WTC11 (cell line): ENCODE measurements around the gene PIGQ. TPM values are rescaled to one million over a fixed set of nuclear protein-coding genes. Genes with fewer than 3 reads are reported as not detected.

Source experiments
- ATAC-seq: fragments of 200-7000 bp; cut with Tn5 transposase; 2 replicates; pipeline ENCODE4 v1.10.0; 2021; ENCODE audit warnings: mild to moderate bottlenecking, moderate library complexity
- CTCF ChIA-PET: fragments of 300-600 bp; sonication (Branson Sonifier 250); formaldehyde crosslinking; loops from one replicate; lab custom pipeline; 2021; ENCODE audit warnings: antibody characterized with exemption; lab: Charles Lee
- POLR2A ChIA-PET: fragments of 350-600 bp; sonication (Branson Sonifier 250); formaldehyde crosslinking; loops from one replicate; lab custom pipeline; 2021; ENCODE audit warnings: antibody characterized with exemption; lab: Charles Lee
- DNase-seq: peaks from one replicate; pipeline ENCODE4 v3.0.0; 2021; ENCODE audit warnings: low spot score
- H3K27ac Mint-ChIP-seq: 2 replicates; pipeline ENCODE4 v1.8.0; 2021; ENCODE audit warnings: mixed read lengths
- H3K27me3 Mint-ChIP-seq: 2 replicates; pipeline ENCODE4 v1.8.0; 2021; ENCODE audit warnings: low read depth, mild to moderate bottlenecking, moderate library complexity, mixed read lengths
- H3K36me3 Mint-ChIP-seq: 2 replicates; pipeline ENCODE4 v1.8.0; 2021; ENCODE audit warnings: mixed read lengths
- H3K4me1 Mint-ChIP-seq: 2 replicates; pipeline ENCODE4 v1.8.0; 2022; ENCODE audit warnings: mixed read lengths
- H3K4me3 Mint-ChIP-seq: 2 replicates; pipeline ENCODE4 v1.8.0; 2021; ENCODE audit warnings: mild to moderate bottlenecking, moderate library complexity, mixed read lengths
- H3K9me3 Mint-ChIP-seq: 2 replicates; pipeline ENCODE4 v1.8.0; 2021; ENCODE audit warnings: mixed read lengths
- ARID4B ChIP-seq: sonication (generic); formaldehyde crosslinking; IDR thresholded peaks from 2 replicates; pipeline ENCODE4 v1.8.0; 2023; ENCODE audit warnings: missing genetic modification reagents, mild to moderate bottlenecking, borderline replicate concordance
- E2F5 ChIP-seq: sonication (generic); formaldehyde crosslinking; IDR thresholded peaks from 2 replicates; pipeline ENCODE4 v1.8.1; 2022; ENCODE audit warnings: mild to moderate bottlenecking, moderate library complexity, missing genetic modification reagents
- FOXK1 ChIP-seq: sonication (generic); formaldehyde crosslinking; IDR thresholded peaks from 2 replicates; pipeline ENCODE4 v1.8.0; 2022; ENCODE audit warnings: mild to moderate bottlenecking, moderate library complexity, missing genetic modification reagents
- FOXP4 ChIP-seq: sonication (generic); formaldehyde crosslinking; IDR thresholded peaks from 2 replicates; pipeline ENCODE4 v1.8.0; 2022; ENCODE audit warnings: mild to moderate bottlenecking, missing genetic modification reagents
- HMGA2 ChIP-seq: fragments of 250-450 bp; sonication (Bioruptor Pico); IDR thresholded peaks from 2 replicates; pipeline ENCODE4 v1.4.0; 2021; ENCODE audit warnings: mild to moderate bottlenecking, moderate library complexity
- JUN ChIP-seq: sonication (generic); formaldehyde crosslinking; IDR thresholded peaks from 2 replicates; pipeline ENCODE4 v1.8.0; 2023; ENCODE audit warnings: mild to moderate bottlenecking, missing genetic modification reagents
- NFYB ChIP-seq: sonication (generic); formaldehyde crosslinking; conservative IDR thresholded peaks from 2 replicates; pipeline ENCODE4 v1.8.0; 2022; ENCODE audit warnings: low read depth, missing genetic modification reagents
- NR2C2 ChIP-seq: sonication (generic); formaldehyde crosslinking; IDR thresholded peaks from 2 replicates; pipeline ENCODE4 v1.8.0; 2022; ENCODE audit warnings: mild to moderate bottlenecking, missing genetic modification reagents
- RELA ChIP-seq: sonication (generic); formaldehyde crosslinking; IDR thresholded peaks from 2 replicates; pipeline ENCODE4 v1.8.1; 2022; ENCODE audit warnings: missing genetic modification reagents, mild to moderate bottlenecking, borderline replicate concordance
- TCF7 ChIP-seq: sonication (generic); formaldehyde crosslinking; IDR thresholded peaks from 2 replicates; pipeline ENCODE4 v1.8.0; 2022; ENCODE audit warnings: mild to moderate bottlenecking, low read depth, missing genetic modification reagents, moderate library complexity
- USF2 ChIP-seq: sonication (generic); formaldehyde crosslinking; IDR thresholded peaks from 2 replicates; pipeline ENCODE4 v1.8.1; 2023; ENCODE audit warnings: mild to moderate bottlenecking, missing genetic modification reagents, moderate library complexity
- ZNF423 ChIP-seq: fragments of 250-450 bp; sonication (Bioruptor Pico); IDR thresholded peaks from 2 replicates; pipeline ENCODE4 v2.1.2; 2022; ENCODE audit warnings: mild to moderate bottlenecking, moderate library complexity
- total RNA-seq: library from RNA; stranded (reverse); gene quantifications from 3 replicates; pipeline ENCODE4 v1.2.3, GENCODE V29; 2021
- TF ChIP-seq, protein P1 (sequence below): fragments of 250-450 bp; sonication (Bioruptor Pico); IDR thresholded peaks from 2 replicates; pipeline ENCODE4 v1.8.0; 2021; ENCODE audit warnings: mild to moderate bottlenecking
- TF ChIP-seq, protein P2 (sequence below): sonication (generic); formaldehyde crosslinking; IDR thresholded peaks from 2 replicates; pipeline ENCODE4 v1.8.0; 2023; ENCODE audit warnings: missing genetic modification reagents

The PIGQ gene
- total RNA-seq, 1 experiment from 2014 or later: 63.7 TPM

DNA sequence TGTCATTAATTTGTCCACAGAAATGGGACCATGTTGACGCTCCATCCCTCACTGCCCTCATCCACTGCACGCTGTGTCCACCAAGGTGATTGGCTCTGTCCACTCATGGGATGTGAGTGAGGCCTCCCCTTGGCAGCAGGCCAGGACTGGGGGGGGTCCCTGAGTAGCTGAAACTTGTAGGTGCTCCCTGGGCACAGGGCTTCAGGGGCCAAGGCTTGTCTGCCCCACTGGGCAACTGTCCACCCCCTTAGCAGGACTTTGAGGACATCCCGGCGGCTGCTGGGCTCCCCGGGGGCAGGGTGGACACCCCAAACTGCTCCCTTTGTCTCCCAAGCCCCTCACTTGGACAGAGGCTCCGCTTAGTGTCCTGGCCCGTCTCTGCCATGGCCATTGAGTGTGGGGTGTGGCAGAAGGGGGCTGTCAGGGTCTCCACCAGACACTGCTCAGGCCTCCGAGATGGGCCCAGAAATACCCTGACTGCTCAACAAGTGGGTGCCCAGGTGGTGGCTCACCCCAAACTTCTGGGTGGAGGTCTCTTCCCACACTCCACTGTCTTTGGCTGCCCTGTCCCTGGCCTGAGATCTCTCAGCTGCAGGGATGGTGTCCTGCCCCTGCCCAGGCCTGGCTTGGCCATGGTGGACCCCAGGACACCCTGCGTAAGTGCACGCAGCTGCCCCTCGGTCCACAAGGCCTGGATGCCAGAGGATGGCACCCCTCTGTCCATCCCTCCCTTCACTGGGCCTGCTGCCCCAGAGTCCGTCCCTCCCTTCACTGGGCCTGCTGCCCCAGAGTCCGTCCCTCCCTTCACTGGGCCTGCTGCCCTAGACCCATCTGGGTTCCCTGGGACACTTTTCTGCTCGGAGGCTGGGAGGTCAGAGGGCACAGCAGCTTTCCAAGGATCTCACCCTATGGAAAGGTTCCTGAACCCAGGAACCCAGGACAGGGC lies 17.1 kb downstream of the PIGQ start:
- TF ChIP-seq, protein P1, sequence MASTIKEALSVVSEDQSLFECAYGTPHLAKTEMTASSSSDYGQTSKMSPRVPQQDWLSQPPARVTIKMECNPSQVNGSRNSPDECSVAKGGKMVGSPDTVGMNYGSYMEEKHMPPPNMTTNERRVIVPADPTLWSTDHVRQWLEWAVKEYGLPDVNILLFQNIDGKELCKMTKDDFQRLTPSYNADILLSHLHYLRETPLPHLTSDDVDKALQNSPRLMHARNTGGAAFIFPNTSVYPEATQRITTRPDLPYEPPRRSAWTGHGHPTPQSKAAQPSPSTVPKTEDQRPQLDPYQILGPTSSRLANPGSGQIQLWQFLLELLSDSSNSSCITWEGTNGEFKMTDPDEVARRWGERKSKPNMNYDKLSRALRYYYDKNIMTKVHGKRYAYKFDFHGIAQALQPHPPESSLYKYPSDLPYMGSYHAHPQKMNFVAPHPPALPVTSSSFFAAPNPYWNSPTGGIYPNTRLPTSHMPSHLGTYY: no peak
- TF ChIP-seq, protein P2, sequence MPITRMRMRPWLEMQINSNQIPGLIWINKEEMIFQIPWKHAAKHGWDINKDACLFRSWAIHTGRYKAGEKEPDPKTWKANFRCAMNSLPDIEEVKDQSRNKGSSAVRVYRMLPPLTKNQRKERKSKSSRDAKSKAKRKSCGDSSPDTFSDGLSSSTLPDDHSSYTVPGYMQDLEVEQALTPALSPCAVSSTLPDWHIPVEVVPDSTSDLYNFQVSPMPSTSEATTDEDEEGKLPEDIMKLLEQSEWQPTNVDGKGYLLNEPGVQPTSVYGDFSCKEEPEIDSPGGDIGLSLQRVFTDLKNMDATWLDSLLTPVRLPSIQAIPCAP (CRISPR knock-in tag): 0 out of 2 replicates have a peak, but pooled peaks have one; percentile 53
- peak; percentile 4; the same call in 1 of the 2 replicates for TF ChIP-seq FOXP4 (CRISPR knock-in tag)
- ChIA-PET POLR2A (interaction anchor here (0.6 to 1.4 kb wide), 3 partner anchors 14 to 175 kb away, joined by 3 to 6 read pairs (median 5); no protein-coding TSS in a partner anchor), CTCF (interaction anchor here (0.8 to 2.3 kb wide), 3 partner anchors 10 to 81 kb away, joined by 4 to 5 read pairs (median 5); no protein-coding TSS in a partner anchor)
- ATAC-seq (no peak), DNase-seq (no peak)
- peaks cover 44% of the 10 kb centered on the region for H3K27me3 Mint-ChIP-seq
- no peaks in the 10 kb centered on the region for H3K9me3 Mint-ChIP-seq
- peak overlapping the region; percentile 89 for H3K4me3 Mint-ChIP-seq
- H3K36me3 Mint-ChIP-seq: peaks cover 2% of the 10 kb centered on the region
- H3K27ac Mint-ChIP-seq: no peak overlapping the region
- H3K4me1 Mint-ChIP-seq: peaks cover 20% of the 10 kb centered on the region

- no peaks in the 10 kb centered on the region for H3K9me3 Mint-ChIP-seq
- CTCF ChIA-PET: interaction anchor here (1.1 to 2.3 kb wide), 5 partner anchors 9 to 72 kb away, joined by 3 to 7 read pairs (median 5); no protein-coding TSS in a partner anchor
These were observed 18.8 kb downstream of the PIGQ start for GRCh38 chr16:588639-588888.

GRCh38 chr16:588889-589657 lies 19.3 kb downstream of the PIGQ start:
- Mint-ChIP-seq H3K4me3 (peak overlapping the region; percentile 98), H3K27ac (peak overlapping the region; percentile 100), H3K36me3 (peaks cover 2% of the 10 kb centered on the region), H3K27me3 (peaks cover 44% of the 10 kb centered on the region), H3K4me1 (peaks cover 20% of the 10 kb centered on the region), H3K9me3 (no peaks in the 10 kb centered on the region)
- CTCF ChIA-PET: interaction anchor here (0.6 to 2.3 kb wide), 6 partner anchors 10 to 93 kb away, joined by 3 to 7 read pairs (median 5); no protein-coding TSS in a partner anchor
- POLR2A ChIA-PET: no interaction called here
- ATAC-seq (peak; percentile 75), DNase-seq (peak; percentile 96)
- TF ChIP-seq RELA (CRISPR knock-in tag) (no peak), NR2C2 (CRISPR knock-in tag) (no peak), FOXK1 (CRISPR knock-in tag) (peak; percentile 80; the same call in 1 of the 2 replicates), NFYB (CRISPR knock-in tag) (peak; percentile 60), ARID4B (CRISPR knock-in tag) (peak; percentile 73; the same call in 1 of the 2 replicates), JUN (peak; percentile 76; the same call in 1 of the 2 replicates), USF2 (0 out of 2 replicates have a peak, but pooled peaks have one; percentile 23), E2F5 (peak; percentile 70; the same call in 1 of the 2 replicates), ZNF423 (CRISPR knock-in tag) (no peak)
- TF ChIP-seq, protein P2 (CRISPR knock-in tag): no peak

More at GRCh38 chr16:588639-588888, 18.8 kb downstream of the PIGQ start:
- H3K36me3 Mint-ChIP-seq: peaks cover 2% of the 10 kb centered on the region
- peak; percentile 1; the same call in 1 of the 2 replicates for ATAC-seq
- H3K27ac Mint-ChIP-seq: peak overlapping the region; percentile 97
- peak; percentile 60 for DNase-seq
- peaks cover 20% of the 10 kb centered on the region for H3K4me1 Mint-ChIP-seq
- H3K4me3 Mint-ChIP-seq: peak overlapping the region; percentile 89
- POLR2A ChIA-PET: no interaction called here
- TF ChIP-seq TCF7 (CRISPR knock-in tag) (peak; percentile 54; the same call in 1 of the 2 replicates), HMGA2 (no peak)
- TF ChIP-seq, all 79 proteins: peak for 1
- H3K27me3 Mint-ChIP-seq: peaks cover 44% of the 10 kb centered on the region
